Mucosa of descending colon (tissue), 3 donors: ENCODE measurements around the gene RADX. TPM values are rescaled to one million over a fixed set of nuclear protein-coding genes. Genes with fewer than 3 reads are reported as not detected.

Experiments
- ATAC-seq: fragments of 200-7000 bp; cut with Tn5 transposase; one replicate; pipeline ENCODE4 v1.9.1; 2020; ENCODE audit warnings: mild to moderate bottlenecking, moderate library complexity
- DNase-seq, 3 donors: peaks; one replicate each; pipeline ENCODE4 v3.0.0-alpha.2; 2020
- H3K36me3 ChIP-seq: fragments of 200-600 bp; one replicate; pipeline ENCODE4 v1.8.0; 2021; ENCODE audit warnings: low read depth, mild to moderate bottlenecking
- H3K4me1 ChIP-seq: fragments of 200-600 bp; one replicate; pipeline ENCODE4 v1.8.0; 2021; ENCODE audit warnings: low read depth, mild to moderate bottlenecking
- H3K4me3 ChIP-seq: fragments of 200-600 bp; one replicate; pipeline ENCODE4 v1.8.0; 2021; ENCODE audit warnings: mild to moderate bottlenecking
- H3K9me3 ChIP-seq: fragments of 200-600 bp; one replicate; pipeline ENCODE4 v1.8.0; 2021; ENCODE audit warnings: mild to moderate bottlenecking
- intact Hi-C, 2 donors: fragments of 100-400 bp; cut with DNase I in 1 of 2; cut with micrococcal nuclease in 1 of 2; formaldehyde crosslinking; loops; one replicate each; pipeline versions ENCODE4 v1.11.0 to v1.11.1; 2022; cut with DNase I, micrococcal nuclease
- total RNA-seq, 3 donors: library from RNA; stranded (reverse); fragmentation: NEBNext Ultra II Directional in 2 of 3; extraction: Animal tissue kit (Norgen Biotek cat#: 25700) in 2 of 3; gene quantifications; one replicate each; pipeline versions ENCODE4 v1.2.1 to v1.2.4, GENCODE V29; 2021 to 2023
- TF ChIP-seq, protein P1 (sequence below): fragments of 200-600 bp; IDR thresholded peaks from one replicate; pipeline ENCODE4 v1.8.0; 2022; ENCODE audit warnings: antibody characterized with exemption, mild to moderate bottlenecking
- donor health status: DM: no; HTN: no; CAD: no; lungs with moderate emphysema.
- donor health status: DM: no; HTN: no; CAD: no.
- donor health status: DM: no; HTN: yes; CAD: no.

Gene RADX
- total RNA-seq, 3 donors from 2014 or later: 1.3 to 2.6 (median 1.7) TPM

DNA sequence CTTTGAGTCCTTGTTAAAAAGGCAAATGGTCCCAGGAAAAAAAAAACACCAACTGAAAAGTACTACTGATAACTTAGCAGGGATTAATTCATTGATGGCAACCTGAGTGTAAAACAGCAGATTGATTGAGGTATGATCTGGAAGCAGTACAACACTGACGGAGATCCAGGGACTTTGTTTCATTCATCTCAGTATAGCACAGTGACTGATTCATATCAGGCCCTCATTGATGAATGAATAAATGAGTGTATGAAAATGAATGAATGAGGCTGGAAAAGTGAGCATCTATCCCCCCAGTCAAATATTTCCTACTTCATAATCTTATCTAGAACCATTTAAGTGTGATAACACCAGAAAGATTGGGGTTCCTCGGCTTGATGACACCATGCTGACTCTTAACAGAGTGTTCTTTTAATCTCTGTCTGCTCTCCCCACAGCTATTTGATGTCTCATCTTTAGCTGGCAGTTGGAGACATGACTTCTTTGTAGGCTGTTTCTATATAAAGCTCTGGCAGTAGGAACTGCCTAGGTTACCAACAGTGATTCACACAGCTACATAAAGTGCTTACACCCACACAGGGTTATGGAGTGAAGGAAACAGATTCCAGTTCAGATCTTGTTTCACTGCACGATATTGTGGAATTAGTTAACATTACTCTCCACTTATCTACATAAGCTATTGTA, 96.1 kb downstream of the RADX start:
- intact Hi-C loops: no loop called here
- no peak overlapping the region for H3K4me3 ChIP-seq
- H3K36me3 ChIP-seq: no peaks in the 10 kb centered on the region
- no peaks in the 10 kb centered on the region for H3K9me3 ChIP-seq
- TF ChIP-seq, protein P1, sequence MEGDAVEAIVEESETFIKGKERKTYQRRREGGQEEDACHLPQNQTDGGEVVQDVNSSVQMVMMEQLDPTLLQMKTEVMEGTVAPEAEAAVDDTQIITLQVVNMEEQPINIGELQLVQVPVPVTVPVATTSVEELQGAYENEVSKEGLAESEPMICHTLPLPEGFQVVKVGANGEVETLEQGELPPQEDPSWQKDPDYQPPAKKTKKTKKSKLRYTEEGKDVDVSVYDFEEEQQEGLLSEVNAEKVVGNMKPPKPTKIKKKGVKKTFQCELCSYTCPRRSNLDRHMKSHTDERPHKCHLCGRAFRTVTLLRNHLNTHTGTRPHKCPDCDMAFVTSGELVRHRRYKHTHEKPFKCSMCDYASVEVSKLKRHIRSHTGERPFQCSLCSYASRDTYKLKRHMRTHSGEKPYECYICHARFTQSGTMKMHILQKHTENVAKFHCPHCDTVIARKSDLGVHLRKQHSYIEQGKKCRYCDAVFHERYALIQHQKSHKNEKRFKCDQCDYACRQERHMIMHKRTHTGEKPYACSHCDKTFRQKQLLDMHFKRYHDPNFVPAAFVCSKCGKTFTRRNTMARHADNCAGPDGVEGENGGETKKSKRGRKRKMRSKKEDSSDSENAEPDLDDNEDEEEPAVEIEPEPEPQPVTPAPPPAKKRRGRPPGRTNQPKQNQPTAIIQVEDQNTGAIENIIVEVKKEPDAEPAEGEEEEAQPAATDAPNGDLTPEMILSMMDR: no peak
- no peaks in the 10 kb centered on the region for H3K4me1 ChIP-seq
- DNase-seq: no peak
- ATAC-seq: peak; percentile 21

DNA sequence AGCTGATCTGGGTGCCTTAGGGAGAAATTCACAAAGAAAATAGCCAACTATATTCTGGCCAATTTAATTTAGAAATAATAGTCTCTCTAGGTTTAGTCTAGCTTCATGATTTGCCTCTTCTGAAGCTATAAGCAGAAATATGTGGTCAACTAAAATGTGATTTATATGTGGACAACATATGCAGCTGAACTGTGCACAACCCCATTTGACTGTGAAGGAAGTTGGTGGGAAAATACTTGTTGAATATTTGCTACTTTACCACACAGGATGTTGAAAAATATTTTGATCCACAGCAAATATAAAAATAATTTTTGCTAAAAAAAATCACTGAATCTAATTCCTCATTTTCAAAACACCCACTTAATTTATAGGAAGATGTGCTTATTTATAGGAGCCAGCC, 99.0 kb downstream of the RADX start:
- Histone ChIP-seq H3K4me3 (no peak overlapping the region), H3K4me1 (no peaks in the 10 kb centered on the region), H3K36me3 (no peaks in the 10 kb centered on the region), H3K9me3 (no peaks in the 10 kb centered on the region)
- intact Hi-C loops: no loop called here
- TF ChIP-seq, protein P1: no peak
- DNase-seq (no peak), ATAC-seq (no peak)

DNA sequence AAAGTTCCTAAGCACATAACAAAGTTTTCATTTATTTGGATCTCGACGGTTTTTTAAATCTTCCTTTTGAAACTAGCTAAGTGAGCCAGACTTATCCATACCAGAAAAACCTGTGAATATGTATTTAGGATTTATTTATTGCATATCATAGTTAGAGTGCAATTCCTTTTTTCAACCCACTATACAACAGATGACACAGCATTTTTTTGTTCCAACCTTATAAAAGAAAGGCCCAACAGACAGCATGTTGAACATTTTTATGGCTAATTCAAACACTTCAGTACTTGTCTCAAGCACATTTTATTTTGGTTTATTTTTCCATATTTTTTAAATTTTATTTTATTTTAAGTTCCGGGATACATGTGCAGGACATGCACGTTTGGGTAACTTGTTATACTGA, 99.6 kb downstream of the RADX start:
- Histone ChIP-seq H3K4me3 (no peak overlapping the region), H3K9me3 (no peaks in the 10 kb centered on the region), H3K36me3 (no peaks in the 10 kb centered on the region), H3K4me1 (no peaks in the 10 kb centered on the region)
- DNase-seq: no peak
- ATAC-seq: no peak
- TF ChIP-seq, protein P1: no peak
- intact Hi-C loops: no loop called here

DNA sequence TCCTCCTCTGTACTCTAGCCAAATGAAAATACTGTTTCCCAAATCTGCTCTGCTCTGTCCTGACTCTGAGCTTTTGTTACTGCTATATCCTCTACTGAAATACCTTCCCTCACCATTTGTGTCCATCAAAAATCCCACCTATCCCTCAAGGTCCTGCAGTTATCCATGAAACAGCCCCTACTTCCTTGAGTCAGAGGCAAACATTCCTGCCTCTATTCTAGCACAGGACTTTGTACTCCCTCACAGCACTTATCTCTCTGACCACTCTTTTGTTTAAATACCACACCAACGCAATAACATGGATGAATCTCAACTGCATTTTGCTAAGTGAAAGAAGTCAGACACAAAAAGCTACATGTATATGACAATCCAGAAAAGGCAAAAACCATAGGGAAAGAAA, 104.2 kb downstream of the RADX start:
- Histone ChIP-seq H3K9me3 (no peaks in the 10 kb centered on the region), H3K36me3 (no peaks in the 10 kb centered on the region), H3K4me1 (no peaks in the 10 kb centered on the region), H3K4me3 (no peak overlapping the region)
- TF ChIP-seq, protein P1: no peak
- intact Hi-C loops: no loop called here
- DNase-seq (no peak), ATAC-seq (peak; percentile 94)

DNA sequence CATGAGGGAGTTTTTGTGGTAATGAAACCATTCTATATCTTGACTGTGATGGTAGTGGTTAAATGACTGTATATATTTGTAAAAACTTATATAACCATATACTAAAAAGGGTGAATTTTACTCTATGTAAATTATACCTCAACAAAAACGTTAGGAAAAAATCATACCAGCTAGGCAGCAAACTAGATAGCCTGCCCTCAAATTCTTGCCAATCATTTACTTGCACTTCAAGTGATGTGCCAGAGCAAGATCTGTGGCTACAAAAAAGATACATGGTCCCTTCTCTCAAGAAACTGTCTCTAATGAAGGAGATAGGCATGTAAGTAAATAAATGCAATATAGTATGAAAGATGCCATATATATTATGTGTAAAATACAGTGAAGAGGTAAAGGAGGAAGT, 104.7 kb downstream of the RADX start:
- DNase-seq (no peak), ATAC-seq (peak; percentile 42)
- Histone ChIP-seq H3K4me1 (no peaks in the 10 kb centered on the region), H3K36me3 (no peaks in the 10 kb centered on the region), H3K4me3 (no peak overlapping the region), H3K9me3 (no peaks in the 10 kb centered on the region)
- intact Hi-C loops: no loop called here
- TF ChIP-seq, protein P1: no peak

DNA sequence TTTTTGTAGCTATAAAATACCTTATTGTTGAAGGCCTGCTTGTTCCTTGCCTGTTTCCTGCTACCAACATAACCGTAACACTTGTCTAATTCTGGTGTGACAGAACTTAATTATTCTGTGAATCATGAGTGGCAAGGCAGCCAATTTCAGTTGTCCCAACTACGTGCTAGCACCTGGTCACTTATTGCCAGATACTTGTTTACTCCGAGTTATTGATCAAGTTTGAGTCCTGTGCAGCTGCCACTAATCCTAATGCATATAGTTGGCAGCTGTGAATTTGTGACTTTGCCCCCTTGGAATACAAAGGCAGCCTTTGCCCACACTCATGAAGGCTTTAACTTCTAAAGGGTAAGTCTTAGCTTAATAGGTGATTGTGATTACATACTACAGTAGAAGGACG, 106.9 kb downstream of the RADX start:
- Histone ChIP-seq H3K4me3 (no peak overlapping the region), H3K36me3 (no peaks in the 10 kb centered on the region), H3K9me3 (no peaks in the 10 kb centered on the region), H3K4me1 (no peaks in the 10 kb centered on the region)
- intact Hi-C loops: no loop called here
- peak; percentile 46 for ATAC-seq
- DNase-seq: no peak
- TF ChIP-seq, protein P1: no peak
